Ammon's horn (tissue), 1 donor: ENCODE data around the gene CNTN2.

Experiments
- DNase-seq: peaks from one replicate; pipeline ENCODE4 v3.0.0-alpha.2; 2016; ENCODE audit warnings: low spot score

The CNTN2 gene

DNA sequence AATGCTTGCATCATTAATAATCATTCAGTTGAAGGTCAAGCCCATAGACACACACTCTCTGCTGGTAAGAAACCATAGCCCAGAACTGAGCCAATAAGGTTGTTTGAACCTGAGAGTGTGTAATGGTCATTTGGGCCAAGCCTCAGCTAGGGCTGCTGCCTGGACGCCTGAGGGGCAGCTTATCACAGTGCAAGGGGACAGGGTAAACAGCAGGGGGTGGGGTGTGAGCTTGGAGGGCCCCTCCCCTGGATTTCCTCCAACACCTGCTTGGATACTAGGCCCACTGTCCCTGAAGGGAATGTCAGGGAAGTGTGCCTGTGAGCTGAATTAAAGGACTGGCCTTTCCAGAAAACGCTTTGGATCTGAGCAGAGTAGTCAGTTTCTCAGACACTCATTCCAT lies 24.6 kb upstream of the CNTN2 start:
- DNase-seq, result no peak

DNA sequence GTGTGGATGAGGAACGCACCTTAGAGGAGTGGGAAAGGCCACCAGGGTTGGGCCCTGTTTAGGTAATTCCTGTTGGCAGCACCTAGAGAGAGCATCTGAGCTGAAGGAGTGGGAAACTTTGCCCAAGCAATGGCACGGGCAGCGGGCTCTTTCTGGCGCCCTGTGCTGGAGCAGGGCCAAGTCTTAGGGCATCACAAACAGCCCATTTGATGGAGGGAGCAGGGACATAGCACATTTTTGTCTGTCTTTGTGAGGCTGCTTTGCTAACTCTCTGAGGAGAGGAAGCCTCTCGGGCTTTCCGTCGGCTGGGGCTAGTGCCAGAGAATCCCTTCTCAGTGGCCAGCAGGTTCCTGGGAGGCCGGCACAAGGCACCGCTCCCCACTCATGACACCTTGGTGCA lies 22.5 kb upstream of the CNTN2 start:
- DNase-seq, result peak; percentile 58

DNA sequence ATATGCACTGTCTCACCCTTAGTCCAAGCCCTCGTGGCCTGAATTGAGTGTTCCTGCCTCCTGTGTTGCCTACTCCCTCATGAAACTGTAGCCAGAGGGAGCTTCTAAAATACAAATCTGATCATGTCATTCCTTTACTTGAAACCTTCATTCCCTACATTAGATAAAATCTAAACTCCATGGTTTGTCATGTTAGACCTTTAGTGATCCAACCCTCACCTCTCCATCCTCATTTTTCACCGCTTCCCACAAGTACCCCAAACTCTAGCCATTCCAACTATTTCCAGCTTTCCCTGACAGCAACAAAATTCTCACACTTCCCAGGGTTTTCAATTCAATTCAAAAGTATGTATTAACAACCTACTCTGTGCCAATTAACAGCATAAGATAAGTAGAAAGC lies 18.3 kb upstream of the CNTN2 start:
- DNase-seq, result no peak

DNA sequence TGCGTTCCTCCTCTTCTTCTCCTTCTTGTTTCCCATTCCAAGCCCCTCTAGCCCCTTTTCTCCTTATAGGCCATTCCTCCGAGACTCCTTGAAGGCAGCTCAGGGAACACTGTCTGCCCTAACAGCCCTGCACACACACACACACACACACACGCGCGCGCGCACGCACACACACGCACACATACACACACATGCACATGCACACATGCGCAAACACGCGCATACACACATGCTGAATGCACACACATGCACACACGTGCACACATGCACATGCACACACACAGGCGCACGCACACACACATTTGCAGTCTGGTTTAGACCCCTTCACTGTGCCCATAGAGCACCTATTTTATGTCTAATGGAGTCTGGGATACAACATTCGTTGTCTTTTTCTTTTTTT lies 17.8 kb upstream of the CNTN2 start:
- DNase-seq, result no peak

DNA sequence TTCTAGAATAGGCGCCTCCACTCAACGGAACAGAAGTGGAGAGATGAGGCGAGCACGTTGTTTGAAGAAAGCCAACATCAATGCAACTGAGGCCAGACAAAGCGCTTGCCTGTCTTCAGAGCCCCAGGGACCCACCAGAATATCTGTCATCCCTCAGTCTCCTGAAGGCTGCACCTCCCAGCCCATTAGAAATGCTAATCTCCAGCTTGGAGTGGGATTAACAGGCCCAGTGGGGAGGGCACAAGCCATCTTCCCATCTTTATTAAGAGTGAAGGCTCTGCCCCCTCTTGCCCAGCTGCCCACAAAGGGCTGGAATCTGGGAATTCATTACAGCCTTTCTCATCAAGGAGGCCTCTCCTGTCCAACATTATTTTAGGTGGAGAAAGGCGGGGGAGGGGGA lies 16.8 kb upstream of the CNTN2 start:
- DNase-seq, result no peak

DNA sequence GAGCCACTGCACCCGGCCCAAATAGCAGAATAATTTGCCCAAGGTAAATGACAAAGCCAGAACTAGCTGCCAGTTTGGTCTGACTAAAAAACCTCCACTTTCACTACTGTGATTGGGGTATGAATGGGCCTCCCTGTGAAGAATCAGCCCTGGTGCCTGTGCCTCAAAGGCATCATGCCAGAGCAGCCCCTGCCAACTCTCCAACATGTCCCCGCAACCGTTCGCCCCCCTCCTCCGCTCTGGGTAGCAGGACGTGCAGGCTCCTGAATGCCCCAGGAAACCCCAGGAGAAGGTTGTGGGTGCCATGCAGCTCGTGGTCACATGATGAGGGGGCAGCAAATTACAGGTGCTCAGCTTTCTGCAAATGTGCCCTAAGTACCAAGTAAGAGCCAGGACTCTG lies 14.6 kb upstream of the CNTN2 start:
- DNase-seq, result no peak

DNA sequence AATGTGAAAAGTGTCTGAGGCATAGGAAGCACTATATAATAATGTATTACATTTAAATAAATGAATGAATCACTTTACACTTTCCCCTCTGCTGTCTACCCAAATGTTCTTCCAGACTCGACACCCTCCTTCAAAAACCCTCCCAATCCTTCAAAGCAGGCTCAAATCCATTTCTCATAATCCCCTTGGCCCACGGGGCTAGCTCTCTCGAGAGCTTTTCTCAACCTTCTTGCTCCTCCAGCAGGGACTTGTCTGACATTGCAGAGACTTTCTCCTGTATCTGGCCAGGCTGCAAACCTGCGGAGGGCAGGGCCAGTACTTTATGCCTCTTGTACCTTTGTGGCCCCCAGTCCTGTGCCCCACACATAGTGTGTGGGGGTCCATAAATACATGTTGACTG lies 14.1 kb upstream of the CNTN2 start:
- no peak for DNase-seq

DNA sequence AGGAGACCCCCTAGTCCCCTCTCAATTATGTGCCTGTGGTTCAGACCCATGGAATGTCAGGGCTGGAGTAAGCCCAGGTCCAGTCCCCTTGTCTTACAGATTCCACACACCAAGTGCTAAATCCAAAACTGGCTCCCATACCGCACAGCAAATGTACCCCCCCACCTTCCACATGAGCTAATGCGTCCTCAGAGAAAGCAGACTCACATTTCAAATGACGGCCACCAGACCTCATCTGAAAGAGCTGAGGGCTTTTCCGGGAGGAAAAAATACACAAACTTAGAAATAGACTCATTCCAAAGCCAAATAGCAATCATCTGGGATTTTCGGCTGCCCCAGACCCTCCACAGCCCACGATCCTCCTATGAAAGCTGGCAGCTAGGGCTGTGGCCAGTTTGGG lies 12.8 kb upstream of the CNTN2 start:
- DNase-seq, result no peak

DNA sequence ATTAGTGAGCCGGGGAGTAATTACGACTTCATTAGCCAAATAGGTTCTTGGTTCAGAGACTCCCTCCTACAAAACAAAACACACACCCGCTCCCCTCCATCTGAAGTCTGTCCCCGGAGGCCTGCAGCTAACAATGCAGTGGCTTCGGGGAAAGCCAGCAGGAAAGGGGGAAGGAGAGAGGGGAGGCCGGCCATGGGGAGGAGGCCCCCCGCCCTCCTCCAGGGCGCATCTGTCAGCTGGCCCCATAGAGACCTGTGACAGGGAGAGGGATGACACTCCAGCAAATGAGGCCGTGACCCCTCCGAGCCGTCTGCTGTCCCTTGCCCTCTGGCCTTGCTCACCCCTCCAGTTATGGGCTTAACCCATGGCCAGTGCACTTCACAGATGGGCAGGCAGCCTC lies 12.1 kb upstream of the CNTN2 start:
- DNase-seq, result no peak

DNA sequence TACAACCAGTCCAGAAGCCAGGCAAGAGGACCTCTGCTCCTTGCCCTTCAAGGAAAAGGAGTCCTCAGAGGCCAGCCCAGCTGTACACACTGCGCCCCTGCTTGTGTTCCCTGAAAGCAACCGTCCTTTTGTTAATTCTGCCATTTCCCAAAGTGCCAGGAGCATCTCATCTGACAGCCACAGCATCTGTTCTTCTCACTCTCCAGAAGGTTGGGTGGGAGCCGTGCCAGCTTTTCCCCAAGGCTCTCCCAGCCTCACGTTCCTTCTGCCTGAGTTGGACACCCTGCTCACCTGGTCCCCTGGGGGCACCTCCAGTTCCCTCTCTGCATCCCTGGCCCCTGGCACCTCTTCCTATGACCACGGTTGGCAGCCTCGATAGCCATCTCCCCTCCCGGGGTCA lies 10.5 kb upstream of the CNTN2 start:
- no peak for DNase-seq

DNA sequence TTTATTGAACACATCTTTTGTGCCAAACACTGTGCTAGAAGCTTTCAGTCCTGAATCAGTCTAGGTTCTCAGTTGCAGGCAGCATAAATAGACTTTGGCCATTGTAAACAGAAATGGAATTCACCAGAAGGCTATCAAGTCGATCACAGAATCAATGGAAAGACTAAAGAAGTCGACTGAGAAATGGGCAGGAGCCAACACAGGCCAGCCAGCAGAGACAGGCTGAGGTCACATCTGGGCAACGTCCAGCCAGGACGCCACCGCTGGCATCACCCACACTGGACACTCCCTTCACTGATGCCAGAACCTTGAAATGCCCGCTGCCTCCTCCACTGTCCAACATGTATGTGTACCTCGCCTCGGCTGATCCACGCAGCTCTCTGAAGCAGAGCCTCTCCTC lies 5.5 kb upstream of the CNTN2 start:
- DNase-seq, result no peak

DNA sequence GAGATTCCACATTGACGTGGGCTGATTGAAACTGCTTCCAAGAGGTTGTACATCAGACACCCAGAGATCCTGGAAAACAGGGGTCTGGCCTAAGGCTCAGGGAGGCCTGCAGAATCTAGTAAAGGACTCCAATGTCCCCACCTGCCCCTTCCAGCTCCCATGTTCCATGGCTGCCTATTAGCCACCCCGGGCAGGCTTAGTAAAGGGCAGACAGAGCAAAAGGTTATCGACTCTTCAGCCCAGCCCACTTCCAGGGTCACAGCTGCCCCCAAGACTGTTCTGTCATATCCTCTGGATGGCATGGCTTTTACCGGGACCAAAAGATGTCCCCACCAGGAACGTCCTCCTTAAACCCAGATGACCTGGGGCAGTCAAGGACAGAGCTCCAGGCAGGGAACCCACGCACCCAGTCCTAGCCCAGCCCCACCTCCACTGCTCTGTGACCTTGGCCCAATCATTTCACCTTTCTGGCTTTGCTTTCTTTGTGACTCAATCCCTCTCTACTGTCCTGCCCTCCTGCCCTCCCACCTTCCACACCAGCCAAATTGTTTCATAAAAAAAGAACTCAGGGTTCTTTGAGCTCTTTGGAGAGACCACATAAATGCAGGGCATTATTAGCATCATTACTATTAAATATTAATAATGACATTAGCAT lies 4.8 kb upstream of the CNTN2 start:
- DNase-seq, result no peak

DNA sequence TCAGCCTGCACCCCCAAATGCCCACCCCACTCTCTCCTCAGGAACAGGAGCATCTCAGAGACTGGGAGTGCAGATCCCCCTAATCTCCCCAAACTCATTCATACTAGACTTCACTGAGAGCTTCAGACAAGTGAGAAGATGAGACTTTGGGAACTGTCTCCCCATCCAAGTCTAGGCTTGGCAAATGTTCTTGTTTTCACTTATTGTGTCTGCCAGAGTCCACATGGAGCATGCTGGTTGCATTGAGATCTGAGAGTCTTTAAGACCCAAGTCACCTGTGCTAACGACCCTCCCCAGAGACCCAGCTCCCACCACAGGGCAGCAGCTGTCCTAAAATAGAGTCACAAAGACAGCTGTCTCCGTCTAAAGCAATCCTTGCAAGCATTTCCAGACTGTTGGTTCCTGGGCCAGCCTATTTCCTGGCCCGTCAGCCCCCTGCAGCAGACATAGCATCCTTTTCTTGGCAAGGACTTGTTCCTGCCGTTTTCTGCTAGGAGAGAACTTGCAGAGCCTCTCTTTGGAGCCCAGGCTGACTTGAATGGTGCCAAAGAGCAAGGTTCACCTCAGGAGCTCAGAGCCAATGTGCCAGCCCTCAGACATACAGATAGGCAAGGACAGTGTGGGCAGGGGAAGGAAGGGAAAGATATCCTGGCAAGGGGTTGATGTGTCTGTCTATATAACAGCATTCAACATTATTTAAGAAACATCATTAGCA lies 1.9 kb upstream of the CNTN2 start:
- no peak for DNase-seq

DNA sequence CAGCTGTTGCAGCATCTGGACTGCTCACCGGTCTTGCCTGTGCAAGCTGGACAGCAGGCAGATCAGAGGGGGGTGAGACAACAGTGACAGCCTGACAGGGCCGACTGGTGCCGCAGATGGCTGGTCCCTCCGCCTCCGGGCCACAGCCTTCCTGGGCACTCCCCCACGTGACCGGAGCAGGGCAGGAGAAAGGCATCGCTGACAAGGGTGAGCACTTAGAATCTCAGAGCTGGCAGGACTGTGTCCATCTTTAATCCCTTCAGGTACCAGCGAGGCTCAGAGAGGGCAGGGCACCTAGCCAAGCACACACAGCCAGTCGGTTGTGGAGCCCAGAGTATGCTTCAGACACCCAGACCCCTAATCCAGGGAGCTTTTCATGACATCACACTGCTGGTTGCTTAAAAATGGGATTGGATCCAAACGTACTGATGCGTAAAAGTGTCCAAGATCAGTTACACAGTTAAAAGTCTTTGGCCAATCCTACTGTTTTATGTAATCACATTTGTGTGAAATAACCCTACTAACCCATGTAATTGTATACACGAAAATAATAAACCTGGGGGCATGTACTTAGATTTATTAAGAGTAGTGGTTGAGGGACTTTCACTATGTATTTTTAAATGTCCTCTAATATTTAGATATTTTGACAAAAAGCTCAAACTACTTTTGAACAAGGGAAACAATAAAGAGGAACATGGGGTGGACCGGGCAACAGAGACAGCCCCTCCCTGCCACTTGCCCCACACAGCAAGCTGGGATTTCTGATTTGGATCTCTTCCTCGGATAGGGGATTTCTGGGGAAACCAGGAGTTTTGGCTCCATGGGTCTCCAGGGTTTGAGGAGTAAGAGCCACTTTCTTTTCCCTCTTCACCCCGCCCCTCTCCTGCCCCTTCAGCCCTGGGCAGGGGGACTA lies 758 bp upstream of the CNTN2 start:
- DNase-seq, result peak; percentile 83

DNA sequence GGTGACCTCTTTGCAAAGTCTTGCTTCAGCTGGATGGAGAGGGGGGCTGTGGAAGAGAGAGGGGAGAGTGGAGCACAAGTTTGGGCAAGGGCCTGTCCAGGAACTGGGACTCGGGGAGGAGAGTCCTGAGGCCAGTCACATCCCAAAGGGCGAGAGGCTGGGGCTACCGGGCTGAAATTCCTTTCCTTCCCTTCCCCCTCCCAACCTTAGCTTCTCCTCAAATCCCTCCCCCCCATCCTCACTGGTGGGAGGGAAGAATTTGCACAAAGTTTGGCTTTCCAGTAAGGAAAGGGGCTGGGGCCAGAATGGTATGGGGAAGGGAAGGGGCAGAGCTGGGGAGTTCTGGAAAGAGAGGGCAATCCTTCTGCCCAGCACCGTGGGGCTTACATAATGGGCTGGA lies 854 bp downstream of the CNTN2 start:
- DNase-seq, result no peak

DNA sequence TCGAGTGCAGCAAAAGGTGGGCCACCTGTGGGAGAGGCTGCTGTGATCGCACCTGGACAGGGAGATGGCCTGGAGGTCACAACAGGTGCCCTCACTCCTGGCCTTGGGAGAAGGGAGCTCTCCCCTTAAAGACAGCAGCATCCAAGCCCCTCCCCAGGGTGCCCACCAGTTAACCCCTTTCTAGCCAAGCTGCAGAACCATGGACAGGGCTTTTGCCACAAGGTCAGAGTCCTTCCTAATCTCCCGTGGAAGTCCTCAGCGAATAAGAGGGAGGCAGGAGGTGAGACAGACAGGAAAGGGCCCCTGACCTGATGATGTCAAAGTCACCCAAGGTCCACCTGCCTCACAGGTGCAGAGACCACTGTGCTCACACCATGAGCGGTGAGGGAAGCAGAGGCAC lies 1.7 kb downstream of the CNTN2 start:
- DNase-seq, result no peak

DNA sequence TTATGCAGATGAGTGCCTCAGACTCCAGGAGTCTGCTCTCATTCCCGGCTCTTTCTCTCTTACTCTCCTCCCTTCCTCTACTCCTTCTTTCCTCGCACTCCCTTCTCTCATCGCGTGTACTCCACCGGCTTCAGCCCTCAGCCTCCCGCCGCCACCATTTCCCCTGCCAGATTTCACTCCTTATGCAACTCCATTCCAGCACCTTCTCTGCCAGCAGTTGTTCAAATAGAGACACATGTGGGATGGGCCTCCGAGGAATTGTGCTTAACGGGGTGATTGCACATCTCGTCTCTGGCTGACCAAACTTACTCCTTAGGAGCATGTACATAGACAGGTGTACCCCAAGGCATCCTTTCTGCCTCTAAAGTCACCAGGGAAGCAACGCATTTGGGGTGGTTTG lies 2.1 kb downstream of the CNTN2 start:
- DNase-seq, result no peak

DNA sequence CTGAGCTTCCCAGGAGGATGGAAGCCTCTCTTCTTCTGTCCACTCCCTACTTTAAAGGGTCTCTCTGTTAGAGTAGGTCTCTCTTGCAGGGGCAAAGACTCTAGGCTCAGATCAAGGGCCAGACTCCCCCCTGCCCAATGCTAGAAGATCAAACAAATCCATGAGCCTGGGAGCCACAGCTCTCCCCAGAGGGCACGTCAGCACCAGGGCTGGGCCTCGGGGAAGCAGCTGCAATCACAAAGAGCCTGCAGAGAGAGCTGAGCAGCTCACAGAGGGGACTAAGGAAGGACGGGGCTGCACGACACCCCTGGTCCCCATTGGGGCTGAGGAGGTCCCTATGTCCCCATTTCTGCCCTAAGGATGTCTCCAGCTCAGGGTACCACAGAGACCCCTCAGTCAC lies 3.9 kb downstream of the CNTN2 start:
- DNase-seq, result peak; percentile 83

DNA sequence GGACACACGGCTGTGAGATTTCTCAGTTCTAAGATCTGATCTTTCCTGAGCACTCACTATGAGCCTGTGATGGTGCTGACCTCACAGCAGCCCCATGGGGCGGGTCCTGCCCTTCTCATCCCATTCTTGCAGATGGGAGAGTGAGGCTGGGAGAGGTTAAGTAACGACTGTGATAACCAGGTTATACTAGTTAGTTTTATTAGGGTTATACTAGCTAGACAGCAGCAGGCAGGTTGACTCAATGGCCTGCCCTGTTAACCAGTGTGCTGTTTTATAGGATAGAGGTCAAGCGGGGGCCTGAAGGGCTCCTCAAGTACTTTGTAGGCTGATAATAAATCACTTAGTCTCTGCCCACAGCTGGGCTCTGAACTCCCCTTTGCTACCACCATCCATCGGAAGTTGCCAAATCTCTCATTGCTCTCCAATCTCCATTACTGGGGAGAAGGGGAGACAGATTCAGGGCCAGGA lies 4.8 kb downstream of the CNTN2 start:
- DNase-seq, result peak; percentile 61

DNA sequence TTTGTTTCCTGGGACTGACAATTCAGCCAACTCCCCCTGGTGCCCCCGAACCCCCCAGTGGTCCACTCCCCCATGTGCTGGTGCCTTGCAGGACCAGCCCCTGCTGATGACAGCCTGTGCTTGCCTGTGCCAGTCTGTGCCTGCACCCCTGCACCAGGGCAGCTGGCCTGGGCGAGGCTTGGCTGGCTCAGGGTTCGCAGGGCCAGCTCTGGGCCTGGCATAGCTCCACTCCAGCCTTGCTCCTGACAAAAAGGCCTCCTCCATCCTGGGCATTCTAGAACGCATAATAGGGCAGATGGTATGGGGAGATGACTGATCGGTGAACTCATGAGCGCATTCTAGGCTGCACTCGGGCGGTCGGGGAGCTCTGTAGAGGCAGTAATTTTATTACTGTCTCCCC lies 5.4 kb downstream of the CNTN2 start:
- DNase-seq, result peak; percentile 97

DNA sequence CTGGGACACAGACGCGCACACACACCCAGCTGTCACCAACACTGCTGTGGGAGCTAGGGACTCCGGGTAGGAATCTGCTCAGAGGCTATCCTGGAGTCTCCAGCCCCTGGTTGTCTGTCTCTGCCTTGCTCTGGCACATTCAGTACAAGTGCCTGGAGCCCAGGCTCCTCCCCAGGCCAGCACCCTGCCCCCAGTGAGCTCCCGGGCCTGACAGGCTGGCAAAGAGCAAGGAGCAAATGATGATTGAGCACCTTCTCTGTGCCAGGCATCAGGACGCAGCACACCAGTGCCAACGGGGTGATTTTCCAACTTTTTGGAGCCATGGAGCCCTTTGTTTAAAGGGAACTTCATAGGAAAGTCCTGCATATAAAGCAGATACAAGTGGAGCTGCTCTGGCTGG lies 6.5 kb downstream of the CNTN2 start:
- peak; percentile 77 for DNase-seq

DNA sequence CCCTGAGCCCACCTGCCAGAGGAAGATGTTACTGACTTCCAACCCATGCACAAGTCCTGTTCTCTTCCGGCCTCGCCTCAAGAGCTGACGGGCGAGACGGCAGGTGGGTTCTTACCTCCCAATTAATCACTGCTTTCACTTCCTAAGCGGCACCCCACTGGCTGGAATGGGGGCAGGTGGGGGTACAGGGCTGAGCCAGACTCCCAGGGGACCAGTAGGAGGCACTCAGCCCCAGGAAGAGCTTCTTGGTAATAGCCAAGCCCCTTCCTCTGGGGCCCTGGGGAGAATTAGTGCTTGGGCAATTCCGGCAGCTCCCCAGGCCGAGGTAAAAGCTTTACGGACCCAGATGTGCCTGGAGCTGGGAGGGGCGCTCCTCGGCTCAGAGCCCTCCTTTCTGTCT lies 9.7 kb downstream of the CNTN2 start:
- no peak for DNase-seq

DNA sequence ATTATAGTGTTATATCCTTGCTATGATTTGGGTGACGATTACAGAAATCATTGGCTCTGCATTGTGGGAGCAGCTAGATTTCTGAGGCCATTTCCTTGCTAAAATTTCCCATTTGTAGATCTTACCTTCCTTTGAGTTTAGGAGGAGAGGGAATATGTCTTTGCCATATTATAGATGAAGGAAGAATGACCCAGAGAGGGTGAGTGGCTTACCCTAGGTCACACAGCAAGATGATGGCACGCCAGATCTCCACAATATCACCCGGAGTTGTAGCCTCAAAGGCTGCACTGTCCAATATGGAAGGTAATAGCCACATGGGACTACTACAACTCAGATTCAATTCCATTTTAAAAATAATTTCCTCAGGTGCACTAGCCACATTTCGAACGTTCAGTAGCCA lies 10.3 kb downstream of the CNTN2 start:
- DNase-seq, result no peak
